ENCODE results near the gene BSDC1. TPM values are rescaled to one million over a fixed set of nuclear protein-coding genes. Genes with fewer than 3 reads are reported as not detected.

Gene BSDC1
- total and polyA plus RNA-seq, 2 of the 13 experiments (the other 11 are each of a cell fraction or from before 2014, with no cell fraction given): 40.3 to 64.2 TPM

DNA sequence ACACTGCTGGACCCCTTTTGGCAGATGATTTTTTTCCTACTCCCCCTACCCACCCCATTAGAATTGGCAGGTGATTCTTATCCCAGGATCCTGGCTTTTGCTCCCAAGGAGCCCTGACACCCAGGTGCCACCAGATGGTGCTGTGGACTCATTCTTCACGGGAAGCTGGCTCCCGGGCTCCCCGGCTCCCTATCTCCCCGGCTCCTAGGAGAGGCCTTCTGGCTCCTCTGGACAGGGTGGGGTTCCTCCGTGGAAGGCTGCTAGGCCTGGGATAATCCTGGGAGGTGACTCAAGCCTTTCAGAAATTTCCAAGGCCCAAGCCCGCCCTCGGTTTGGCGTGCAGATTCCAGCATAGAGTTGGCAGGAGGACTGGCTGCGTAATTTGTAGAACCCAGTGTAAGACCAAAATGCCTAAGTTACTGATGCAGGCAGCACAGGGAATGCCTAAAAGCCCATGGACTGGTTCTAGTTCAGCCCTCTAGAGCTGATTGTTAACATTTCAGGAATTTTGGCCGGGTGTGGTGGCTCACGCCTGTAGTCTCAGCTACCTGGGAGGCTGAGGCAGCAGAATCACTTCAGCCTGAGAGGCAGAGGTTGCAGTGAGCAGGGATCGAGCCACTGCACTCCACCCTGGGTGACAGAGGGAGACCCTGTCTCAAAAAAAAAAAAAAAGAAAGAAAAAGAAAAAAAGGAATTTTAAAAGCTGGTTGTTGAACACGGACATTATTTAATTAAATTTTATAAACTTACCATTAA, 6.8 kb upstream of the BSDC1 start (continued):
- TF ChIP-seq ZNF224 (CRISPR knock-in tag; IDR thresholded peaks at IDR 0.05): 0 out of 2 replicates have a peak, but pooled peaks have one; percentile 46
- no peak for TF ChIP-seq RBFOX2 (IDR thresholded peaks at IDR 0.05; ENCODE audit: low read depth, low read length)
- TF ChIP-seq CTCF (CRISPR knock-in tag; IDR thresholded peaks at IDR 0.05): peak; percentile 89
- TF ChIP-seq ZNF530 (CRISPR knock-in tag; IDR thresholded peaks at IDR 0.05; ENCODE audit: low read depth): no peak
- no peak for TF ChIP-seq HOXA7 (CRISPR knock-in tag; IDR thresholded peaks at IDR 0.05)
- no peak for TF ChIP-seq HNRNPL (IDR thresholded peaks at IDR 0.05; ENCODE audit: low read depth, low read length)
- TF ChIP-seq TCF7L2 (IDR thresholded peaks at IDR 0.05; ENCODE audit: low read depth, low read length): no peak
- TF ChIP-seq CC2D1A (CRISPR knock-in tag; IDR thresholded peaks at IDR 0.05): no peak
- TF ChIP-seq ZNF777 (CRISPR knock-in tag; IDR thresholded peaks at IDR 0.05): no peak
- no peak for TF ChIP-seq SOX13 (IDR thresholded peaks at IDR 0.05)
- no peak for TF ChIP-seq SOX13 (CRISPR knock-in tag; conservative IDR thresholded peaks at IDR 0.05 in 1 of 2, IDR thresholded peaks at IDR 0.05 in 1 of 2)
- no peak for TF ChIP-seq GATA4 (IDR thresholded peaks at IDR 0.05; ENCODE audit: borderline replicate concordance, low read depth)
- peak; percentile 82 for TF ChIP-seq STAG1 (CRISPR knock-in tag; IDR thresholded peaks at IDR 0.05)
- peak; percentile 41 to 47; a peak in 1 of 4 replicates for TF ChIP-seq HMGXB4 (CRISPR knock-in tag; IDR thresholded peaks at IDR 0.05; ENCODE audit: borderline replicate concordance in 1 of 2, low read depth in 1 of 2)
- TF ChIP-seq ZNF605 (CRISPR knock-in tag; IDR thresholded peaks at IDR 0.05): no peak
- no peak for TF ChIP-seq MBNL3 (CRISPR knock-in tag; conservative IDR thresholded peaks at IDR 0.05)
- no peak for TF ChIP-seq NFIC (IDR thresholded peaks at IDR 0.05; ENCODE audit: low read length)
- no peak for TF ChIP-seq CERS6 (CRISPR knock-in tag; IDR thresholded peaks at IDR 0.05)
- TF ChIP-seq ZNF460 (CRISPR knock-in tag; IDR thresholded peaks at IDR 0.05; ENCODE audit: borderline replicate concordance): peak; percentile 88
- TF ChIP-seq ZNF451 (CRISPR knock-in tag; IDR thresholded peaks at IDR 0.05): no peak
- TF ChIP-seq NFKBIZ (CRISPR knock-in tag; IDR thresholded peaks at IDR 0.05): no peak
- peak; percentile 53 for TF ChIP-seq ASH2L (IDR thresholded peaks at IDR 0.05; ENCODE audit: insufficient read length, low read depth, low read length)
- TF ChIP-seq REPIN1 (CRISPR knock-in tag; IDR thresholded peaks at IDR 0.05; ENCODE audit: borderline replicate concordance, low read depth): 0 out of 2 replicates have a peak, but pooled peaks have one; percentile 34
- TF ChIP-seq ZNF782 (CRISPR knock-in tag; IDR thresholded peaks at IDR 0.05; ENCODE audit: borderline replicate concordance): no peak
- 0 out of 2 replicates have a peak, but pooled peaks have one; percentile 55 for TF ChIP-seq KDM3A (CRISPR knock-in tag; IDR thresholded peaks at IDR 0.05; ENCODE audit: low read depth)
- TF ChIP-seq ZNF180 (CRISPR knock-in tag; IDR thresholded peaks at IDR 0.05; ENCODE audit: borderline replicate concordance, low read depth): no peak
- 0 out of 2 replicates have a peak, but pooled peaks have one; percentile 12 for TF ChIP-seq SP4 (CRISPR knock-in tag; IDR thresholded peaks at IDR 0.05)

All from HepG2 (cell line).